ENCODE results near the gene ANXA6.

Gene ANXA6

GRCh38 chr5:151097820-151098767 is 59.5 kb downstream of the ANXA6 start:
- no peak for DNase-seq

DNA sequence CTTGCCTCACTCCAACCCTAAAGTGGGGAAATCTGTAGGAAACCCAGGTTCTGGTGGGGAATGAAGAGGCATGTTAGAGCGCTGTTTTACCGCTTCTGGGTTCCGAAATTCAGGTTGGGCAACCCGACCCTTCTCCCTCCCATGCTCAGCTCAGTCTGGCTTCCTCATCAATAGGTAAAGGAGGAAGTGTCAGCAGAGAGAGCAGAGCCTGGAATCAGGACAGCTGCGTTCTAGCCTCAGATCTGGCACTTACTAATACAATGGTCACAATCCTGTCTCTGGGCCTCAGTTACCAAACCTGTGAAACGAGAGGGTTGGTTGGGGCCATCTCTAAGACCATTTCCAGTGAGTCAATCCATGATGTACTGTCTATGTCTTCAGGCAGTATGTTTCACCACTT is 60.5 kb downstream of the ANXA6 start:
- DNase-seq = no peak

- DNase-seq = no peak
These were observed 61.6 kb downstream of the ANXA6 start for GRCh38 chr5:151096001-151096373.

DNA sequence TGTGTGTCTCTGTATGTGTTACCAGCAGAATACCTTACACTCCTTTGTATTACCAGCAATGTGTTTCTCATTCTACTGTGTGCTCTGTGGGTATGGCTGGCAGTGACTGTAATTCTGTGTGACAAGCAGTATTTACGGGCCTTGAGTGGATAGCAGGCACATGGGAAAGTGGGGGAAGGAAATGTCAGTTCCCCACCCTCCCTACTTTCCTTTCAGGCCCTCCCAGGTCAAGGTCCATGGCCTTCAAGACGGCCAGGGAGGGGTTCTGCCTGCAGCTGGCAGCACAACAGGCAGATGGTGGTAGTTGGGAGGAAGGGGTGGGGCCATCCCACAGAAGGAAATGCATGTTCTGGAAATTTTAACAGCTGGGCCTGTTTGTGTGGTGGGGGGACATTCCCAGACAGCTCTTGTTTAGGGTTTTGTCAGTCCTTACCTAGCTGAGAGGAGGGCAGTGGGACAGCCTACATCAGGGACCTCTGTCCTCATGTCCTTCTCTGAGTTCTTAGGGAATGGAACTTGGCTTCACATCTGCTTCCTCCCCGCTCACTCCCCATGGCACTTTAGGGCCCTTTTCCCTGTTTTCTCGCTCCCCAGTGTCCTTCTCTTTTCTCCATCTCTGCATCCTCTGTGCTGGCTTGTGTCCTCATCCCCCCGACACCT is 62.1 kb downstream of the ANXA6 start:
- DNase-seq = no peak

- DNase-seq = no peak
These were observed 62.7 kb downstream of the ANXA6 start for GRCh38 chr5:151094852-151095245.

DNA sequence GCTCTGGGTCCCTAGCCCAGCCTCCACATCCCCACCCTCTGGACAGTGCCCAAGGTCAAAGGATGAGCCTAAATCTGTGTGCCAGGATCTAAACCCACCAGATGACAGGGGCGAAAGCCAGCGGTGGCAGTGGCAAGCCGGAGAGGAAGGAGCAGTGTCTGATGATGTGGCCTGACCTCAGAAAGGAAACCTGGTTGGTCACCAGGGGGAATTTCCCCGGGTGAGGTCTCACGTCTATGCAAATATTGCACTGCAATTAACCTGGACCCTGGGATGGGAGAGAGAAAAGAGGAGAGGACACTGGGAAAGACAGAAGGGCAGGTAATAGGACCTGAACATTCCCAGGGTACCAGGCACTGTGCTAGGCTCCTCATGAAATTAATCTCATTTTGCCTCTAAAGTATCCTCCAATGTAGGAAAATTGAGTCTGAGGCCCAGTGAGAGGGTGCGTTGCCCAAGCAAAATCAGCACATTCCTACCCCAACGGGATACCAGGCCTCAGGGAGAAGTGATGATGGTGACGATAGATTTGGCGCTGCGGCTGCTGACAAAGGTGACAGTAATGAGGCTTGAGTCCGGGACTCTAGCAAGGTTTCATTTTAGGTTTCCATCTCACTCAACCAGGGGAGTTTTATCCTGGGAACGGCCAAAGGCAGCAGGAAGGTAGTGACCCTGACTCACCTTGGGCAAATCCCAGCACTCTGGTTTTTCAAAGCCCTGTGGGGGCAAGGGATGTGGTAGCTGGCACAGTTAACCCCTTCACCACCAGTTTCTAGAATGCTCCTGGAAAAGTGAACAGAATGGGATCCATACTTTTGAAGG is 63.3 kb downstream of the ANXA6 start:
- DNase-seq = peak; percentile 49 to 50

DNA sequence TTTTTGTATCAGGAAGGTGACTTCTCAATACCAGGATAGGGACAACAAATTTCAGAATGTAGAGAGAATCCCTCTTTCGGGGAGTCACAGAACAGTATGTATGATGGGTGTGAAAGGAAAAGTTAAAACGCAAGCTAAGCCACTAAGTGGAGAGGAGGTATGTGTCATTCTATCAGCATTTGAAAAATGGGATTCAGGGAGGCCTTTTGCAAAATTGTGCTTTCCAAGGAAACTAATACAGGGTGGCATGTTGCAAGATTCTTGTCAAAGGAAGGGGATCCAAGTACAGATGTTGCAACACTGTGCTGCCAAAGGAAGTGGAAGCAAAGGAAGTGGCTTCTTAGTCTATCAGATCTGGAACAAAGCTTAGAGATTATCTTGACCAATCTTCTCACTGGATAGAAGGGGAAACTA is 64.1 kb downstream of the ANXA6 start:
- no peak for DNase-seq

GRCh38 chr5:151092762-151093161 is 64.8 kb downstream of the ANXA6 start:
- DNase-seq = no peak

GRCh38 chr5:151089726-151090125 is 67.9 kb downstream of the ANXA6 start:
- no peak for DNase-seq

GRCh38 chr5:151088986-151089385 is 68.6 kb downstream of the ANXA6 start:
- DNase-seq = no peak

DNA sequence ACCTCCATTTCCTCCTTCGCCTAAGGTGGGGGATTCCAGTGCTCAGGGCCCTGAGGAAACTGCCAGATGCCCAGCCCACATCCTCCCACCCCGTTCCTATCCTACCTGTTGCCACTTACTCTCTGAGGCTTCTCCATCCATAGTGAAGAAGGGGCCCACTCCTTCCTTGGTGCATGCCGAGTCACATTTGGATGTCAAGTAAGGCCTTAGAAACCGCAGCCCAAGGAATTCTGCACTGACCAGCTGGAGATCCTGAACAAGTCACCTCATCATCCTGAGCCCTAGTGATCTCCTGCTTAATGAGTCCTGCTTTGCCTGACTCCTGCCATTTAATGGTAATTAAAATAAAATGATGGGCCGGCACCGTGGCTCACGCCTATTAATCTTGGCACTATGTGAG is 70.1 kb downstream of the ANXA6 start:
- DNase-seq = no peak

DNA sequence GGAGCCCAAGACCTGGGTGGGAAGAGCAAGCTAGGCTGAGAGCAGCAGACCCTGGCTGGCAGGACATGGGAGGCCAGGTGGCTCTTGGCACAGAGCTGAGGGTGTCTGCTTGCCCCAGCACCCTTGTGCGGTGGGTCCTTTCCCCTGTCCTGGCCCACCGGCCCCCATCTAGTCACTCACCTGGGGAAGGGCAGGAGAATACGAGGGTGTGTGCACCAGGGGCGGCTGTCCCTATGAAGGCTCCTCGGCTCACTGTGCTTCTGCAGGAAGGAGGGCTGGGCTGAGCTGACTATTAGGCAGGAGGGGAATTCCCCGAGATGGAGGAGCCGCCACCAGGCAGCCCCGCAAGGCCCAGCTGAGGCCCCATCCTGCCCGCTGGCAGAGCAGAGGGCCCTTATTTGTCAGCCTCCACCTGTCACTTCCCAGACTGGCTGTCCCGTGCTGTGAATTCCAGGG is 70.6 kb downstream of the ANXA6 start:
- DNase-seq = peak; percentile 63 to 74

GRCh38 chr5:151086192-151086869 is 71.2 kb downstream of the ANXA6 start:
- no peak for DNase-seq

- peak; percentile 44 to 57 for DNase-seq
These were observed 72.0 kb downstream of the ANXA6 start for GRCh38 chr5:151085517-151086041.

GRCh38 chr5:151084363-151084762 is 73.2 kb downstream of the ANXA6 start:
- DNase-seq = no peak

- peak; percentile 75 to 76 for DNase-seq
These were observed 74.4 kb downstream of the ANXA6 start for GRCh38 chr5:151083081-151083676.

- DNase-seq = no peak
These were observed 75.2 kb downstream of the ANXA6 start for GRCh38 chr5:151082282-151082902.

DNA sequence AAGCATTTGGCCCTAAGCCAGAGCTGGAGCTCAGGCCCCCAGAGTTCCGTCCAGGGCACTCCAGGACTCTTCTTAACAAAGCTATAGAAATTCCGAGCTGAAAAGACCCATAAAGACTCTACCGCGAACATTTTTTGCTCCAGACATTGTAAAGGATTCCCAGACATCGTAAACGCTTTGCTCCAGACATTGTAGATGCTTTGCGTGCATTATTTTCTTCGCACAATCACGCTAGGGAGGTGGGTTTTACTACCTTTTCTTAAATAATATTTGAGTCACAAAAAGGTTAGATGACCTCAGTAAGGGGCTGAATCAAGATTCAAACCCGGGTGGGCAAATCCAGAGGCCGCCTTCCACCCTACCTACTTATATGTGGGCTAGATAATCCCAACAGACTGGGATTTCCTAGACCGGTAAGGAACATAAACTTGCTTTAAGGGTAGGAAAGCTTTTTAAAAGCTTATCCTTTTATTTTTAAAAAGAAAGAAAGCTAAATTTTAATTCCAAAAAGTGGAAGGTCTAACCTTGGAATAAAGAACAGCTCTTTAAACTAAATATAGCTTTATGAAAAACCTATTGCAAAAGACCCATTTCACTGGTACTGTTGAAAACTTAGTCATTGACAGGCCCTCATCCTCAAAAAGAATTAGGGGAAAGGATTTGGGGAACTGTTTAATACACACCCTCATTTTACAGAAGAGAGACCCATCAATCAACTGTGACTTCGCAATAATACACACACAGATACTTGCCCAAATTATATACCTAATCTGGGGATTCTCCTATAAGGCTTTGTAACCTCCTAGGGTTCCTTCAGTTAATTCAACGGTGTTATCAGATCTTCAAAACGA is 75.9 kb downstream of the ANXA6 start:
- no peak for DNase-seq

DNA sequence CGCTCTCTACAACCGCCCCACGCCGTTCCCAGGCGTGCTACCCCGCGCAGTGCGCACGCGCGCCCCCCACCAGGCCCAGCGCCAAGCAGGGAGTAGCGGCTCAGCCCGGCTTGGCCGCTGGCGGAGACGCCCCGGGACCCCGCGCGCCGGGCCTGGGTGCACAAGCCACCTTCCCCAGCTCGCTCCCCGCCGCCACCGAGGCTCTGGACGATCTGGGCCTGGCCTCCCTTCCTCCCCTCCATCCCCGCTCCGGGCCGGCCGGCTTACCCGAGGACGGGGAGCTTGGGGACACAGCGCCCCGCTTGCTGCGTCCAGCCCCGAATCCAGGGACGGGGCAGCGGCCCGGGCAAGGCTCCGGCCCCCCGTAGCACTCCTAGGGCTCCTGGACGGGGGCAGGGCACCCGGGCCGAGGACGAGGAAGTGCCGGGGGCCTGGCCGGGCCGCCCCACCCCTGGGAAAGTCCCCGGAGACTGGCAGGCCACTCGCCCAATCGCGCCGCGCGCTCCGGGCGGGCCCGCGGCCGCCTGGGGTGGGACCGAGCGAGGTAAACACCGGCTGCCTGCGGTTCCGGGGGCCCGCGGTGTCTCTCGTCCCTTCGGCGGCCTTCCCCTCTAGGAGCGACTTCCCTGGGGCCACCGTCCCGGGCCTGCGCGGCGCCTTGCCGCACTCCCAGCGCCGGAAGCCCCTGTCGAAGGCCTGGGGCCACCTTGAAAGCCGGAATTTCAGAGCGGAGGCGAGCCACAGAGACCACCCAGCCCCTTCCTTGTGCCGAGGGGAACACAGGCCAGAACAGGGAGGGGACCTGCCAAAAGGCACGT is 76.8 kb downstream of the ANXA6 start, which contains the start of gene TNIP1:
TSS of gene TNIP1 (minus strand) at position 422 of the 818 bp plus-strand sequence. CDS start 15,939 bp downstream, outside the sequence.
- DNase-seq = peak; percentile 86 to 93

Measured in activated CD4-positive, alpha-beta T cell treated with anti-CD3 and anti-CD28 coated beads for 4 hours (primary cell).